KMS-11 (cell line): ENCODE results near the gene MSI1.

Source experiments
- H2AFZ ChIP-seq: fragments of 200-600 bp; sonication (generic); 2 replicates; pipeline ENCODE4 v1.6.1; 2016; ENCODE audit warnings: antibody characterized with exemption, mixed run types, low read depth
- H3K27ac ChIP-seq: fragments of 200-600 bp; sonication (generic); 2 replicates; pipeline ENCODE4 v1.6.1; 2016; ENCODE audit warnings: mild to moderate bottlenecking, mixed run types
- H3K27me3 ChIP-seq: fragments of 200-600 bp; sonication (generic); 2 replicates; pipeline ENCODE4 v1.6.1; 2017; ENCODE audit warnings: mild to moderate bottlenecking, low read depth, mixed run types, moderate library complexity; ENCODE audit not compliant: insufficient read depth
- H3K36me3 ChIP-seq: fragments of 200-600 bp; sonication (generic); 2 replicates; pipeline ENCODE4 v1.6.1; 2017; ENCODE audit warnings: mild to moderate bottlenecking, mixed run types; ENCODE audit not compliant: insufficient read depth
- H3K4me1 ChIP-seq: fragments of 200-600 bp; sonication (generic); 2 replicates; pipeline ENCODE4 v1.6.1; 2016; ENCODE audit warnings: mild to moderate bottlenecking, low read depth, mixed run types; ENCODE audit not compliant: poor library complexity, severe bottlenecking
- H3K4me2 ChIP-seq: fragments of 200-600 bp; sonication (generic); 2 replicates; pipeline ENCODE4 v1.7.0; 2016; ENCODE audit warnings: mild to moderate bottlenecking, mixed run types
- H3K4me3 ChIP-seq: fragments of 200-600 bp; sonication (generic); IDR thresholded peaks from 2 replicates; pipeline ENCODE4 v1.6.1; 2017; ENCODE audit warnings: low read depth, low read length, mixed read lengths; ENCODE audit not compliant: insufficient read depth
- H3K79me2 ChIP-seq: fragments of 200-600 bp; sonication (generic); 2 replicates; pipeline ENCODE4 v1.6.1; 2016; ENCODE audit warnings: low read depth, mixed run types; ENCODE audit not compliant: insufficient read depth
- H3K9ac ChIP-seq: fragments of 200-600 bp; sonication (generic); 2 replicates; pipeline ENCODE4 v1.6.1; 2016; ENCODE audit warnings: mild to moderate bottlenecking, mixed run types
- H4K20me1 ChIP-seq: fragments of 200-600 bp; sonication (generic); 2 replicates; pipeline ENCODE4 v1.6.1; 2016; ENCODE audit warnings: mild to moderate bottlenecking, mixed run types; ENCODE audit not compliant: insufficient read depth
- TF ChIP-seq, protein P1 (sequence below): fragments of 200-600 bp; sonication (generic); conservative IDR thresholded peaks from 2 replicates; pipeline ENCODE4 v1.6.1; 2017; ENCODE audit warnings: low read depth, mild to moderate bottlenecking, antibody characterized with exemption, low read length, moderate library complexity, mixed read lengths

The MSI1 gene

DNA sequence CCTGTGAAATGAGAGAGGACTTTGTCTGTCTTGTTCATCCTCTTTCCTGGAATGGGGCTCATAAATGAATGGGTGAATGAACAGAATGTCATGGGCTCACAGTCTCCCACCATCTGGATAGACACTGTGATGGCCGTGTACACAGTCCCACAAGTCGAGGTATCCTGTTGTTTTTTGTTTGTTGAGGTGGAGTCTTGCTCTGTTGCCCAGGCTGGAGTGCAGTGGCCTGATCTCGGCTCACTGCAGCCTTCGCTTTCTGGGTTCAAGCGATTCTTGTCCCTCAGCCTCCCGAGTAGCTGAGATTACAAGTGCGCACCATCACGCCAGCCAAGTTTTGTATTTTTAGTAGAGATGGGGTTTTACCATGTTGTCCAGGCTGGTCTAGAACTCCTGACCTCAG is 25.3 kb downstream of the MSI1 start:
- Histone ChIP-seq H3K36me3 (no peaks in the 10 kb centered on the region), H3K4me1 (no peaks in the 10 kb centered on the region), H3K79me2 (no peaks in the 10 kb centered on the region), H3K27me3 (no peaks in the 10 kb centered on the region), H4K20me1 (no peaks in the 10 kb centered on the region), H3K4me2 (no peak overlapping the region), H2AFZ (no peak overlapping the region), H3K27ac (no peak overlapping the region), H3K9ac (no peak overlapping the region), H3K4me3 (no peak overlapping the region)
- TF ChIP-seq, protein P1, sequence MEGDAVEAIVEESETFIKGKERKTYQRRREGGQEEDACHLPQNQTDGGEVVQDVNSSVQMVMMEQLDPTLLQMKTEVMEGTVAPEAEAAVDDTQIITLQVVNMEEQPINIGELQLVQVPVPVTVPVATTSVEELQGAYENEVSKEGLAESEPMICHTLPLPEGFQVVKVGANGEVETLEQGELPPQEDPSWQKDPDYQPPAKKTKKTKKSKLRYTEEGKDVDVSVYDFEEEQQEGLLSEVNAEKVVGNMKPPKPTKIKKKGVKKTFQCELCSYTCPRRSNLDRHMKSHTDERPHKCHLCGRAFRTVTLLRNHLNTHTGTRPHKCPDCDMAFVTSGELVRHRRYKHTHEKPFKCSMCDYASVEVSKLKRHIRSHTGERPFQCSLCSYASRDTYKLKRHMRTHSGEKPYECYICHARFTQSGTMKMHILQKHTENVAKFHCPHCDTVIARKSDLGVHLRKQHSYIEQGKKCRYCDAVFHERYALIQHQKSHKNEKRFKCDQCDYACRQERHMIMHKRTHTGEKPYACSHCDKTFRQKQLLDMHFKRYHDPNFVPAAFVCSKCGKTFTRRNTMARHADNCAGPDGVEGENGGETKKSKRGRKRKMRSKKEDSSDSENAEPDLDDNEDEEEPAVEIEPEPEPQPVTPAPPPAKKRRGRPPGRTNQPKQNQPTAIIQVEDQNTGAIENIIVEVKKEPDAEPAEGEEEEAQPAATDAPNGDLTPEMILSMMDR = no peak

DNA sequence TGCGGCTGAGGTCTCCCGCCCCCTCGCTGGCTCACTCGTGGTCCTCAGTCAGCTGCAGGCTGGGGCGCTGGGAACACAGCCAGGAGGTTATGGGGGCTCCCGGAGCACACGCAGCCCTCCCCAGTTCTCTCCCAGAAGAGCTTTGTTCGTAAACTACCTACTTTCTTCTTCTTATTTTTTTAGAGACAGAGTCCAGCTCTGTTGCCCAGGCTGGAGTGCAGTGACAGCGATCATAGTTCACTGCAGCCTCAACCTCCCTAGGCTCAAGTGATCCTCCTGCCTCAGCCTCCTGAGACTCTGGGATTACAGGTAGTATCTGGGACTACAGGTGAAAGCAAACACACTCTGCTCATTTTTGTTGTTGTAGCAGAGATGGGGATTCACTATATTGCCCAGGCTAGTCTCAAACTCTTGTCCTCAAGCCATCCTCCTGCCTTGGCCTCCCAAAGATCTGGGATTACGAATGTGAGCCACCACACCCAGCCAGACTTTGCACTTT is 25.9 kb downstream of the MSI1 start:
- no peak overlapping the region for H3K4me2 ChIP-seq
- TF ChIP-seq, protein P1 = no peak
- no peaks in the 10 kb centered on the region for H3K4me1 ChIP-seq
- no peaks in the 10 kb centered on the region for H4K20me1 ChIP-seq
- H3K79me2 ChIP-seq = no peaks in the 10 kb centered on the region
- no peak overlapping the region for H3K4me3 ChIP-seq
- no peak overlapping the region for H3K27ac ChIP-seq
- no peak overlapping the region for H2AFZ ChIP-seq
- no peak overlapping the region for H3K9ac ChIP-seq
- no peaks in the 10 kb centered on the region for H3K36me3 ChIP-seq
- no peaks in the 10 kb centered on the region for H3K27me3 ChIP-seq

DNA sequence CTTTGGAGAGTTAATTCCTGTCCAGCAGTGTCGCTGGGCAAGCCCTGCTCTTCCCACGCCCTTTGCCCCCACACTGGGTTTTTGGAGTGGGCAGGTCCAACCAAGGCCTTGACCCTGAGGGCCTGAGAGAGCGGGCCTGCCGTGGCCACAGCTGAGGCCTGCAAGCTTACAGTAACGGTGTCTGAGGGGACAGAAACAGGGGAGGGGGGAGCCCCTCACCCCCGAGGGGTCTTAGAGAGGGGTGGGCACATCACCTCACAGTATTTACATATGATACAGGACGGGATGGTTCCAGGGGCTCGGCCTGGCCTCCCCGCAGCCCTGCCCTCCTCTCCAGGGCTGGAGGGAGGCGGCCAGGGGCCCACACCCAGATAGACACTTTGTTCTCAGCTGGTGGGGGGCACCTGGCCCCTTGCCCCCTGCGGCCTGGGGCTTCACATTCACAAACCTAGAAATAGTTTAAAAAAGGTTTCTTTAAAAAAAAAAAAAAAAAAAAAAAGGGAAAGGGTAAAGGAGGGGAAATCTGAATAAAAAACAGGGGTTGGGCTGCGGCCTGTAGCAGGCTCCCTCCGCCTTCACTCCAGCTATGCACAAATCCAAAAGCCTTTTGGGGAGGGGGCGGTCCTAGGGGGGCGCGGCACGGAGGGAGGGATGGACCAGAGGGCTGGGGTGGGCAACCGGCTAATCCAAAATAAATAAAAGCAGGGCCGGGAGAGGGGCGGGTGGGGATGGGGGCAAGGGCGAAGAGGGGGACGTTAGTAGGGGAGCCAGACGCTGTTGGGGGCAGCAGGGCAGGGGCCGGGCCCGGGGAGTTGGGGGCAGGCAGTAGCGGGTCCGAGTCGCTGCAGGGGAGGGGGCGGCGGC is 26.6 kb downstream of the MSI1 start:
- no peaks in the 10 kb centered on the region for H3K27me3 ChIP-seq
- H3K36me3 ChIP-seq = no peaks in the 10 kb centered on the region
- H3K4me2 ChIP-seq = no peak overlapping the region
- H4K20me1 ChIP-seq = no peaks in the 10 kb centered on the region
- H2AFZ ChIP-seq = no peak overlapping the region
- H3K9ac ChIP-seq = no peak overlapping the region
- no peaks in the 10 kb centered on the region for H3K79me2 ChIP-seq
- no peak overlapping the region for H3K27ac ChIP-seq
- TF ChIP-seq, protein P1 = no peak
- H3K4me1 ChIP-seq = no peaks in the 10 kb centered on the region
- no peak overlapping the region for H3K4me3 ChIP-seq

DNA sequence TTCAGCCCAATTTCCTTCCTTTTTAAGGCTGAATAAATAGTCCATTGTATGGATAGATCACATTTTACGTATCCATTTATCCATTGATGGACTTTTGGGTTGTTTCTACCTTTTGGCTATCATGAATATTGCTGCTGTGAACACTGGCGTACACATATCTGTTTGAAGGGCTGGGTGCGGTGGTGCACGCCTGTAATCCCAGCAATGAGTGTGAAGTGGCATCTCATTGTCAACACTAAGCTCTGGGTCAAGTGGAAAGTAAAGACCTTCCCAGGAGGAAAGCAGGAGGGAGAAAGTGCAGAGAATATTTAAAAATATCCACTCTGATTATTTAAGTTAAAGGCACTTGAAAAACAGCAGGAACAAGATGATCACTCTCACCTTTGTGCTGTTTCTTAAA is 29.7 kb downstream of the MSI1 start:
- H3K36me3 ChIP-seq = no peaks in the 10 kb centered on the region
- no peak overlapping the region for H3K9ac ChIP-seq
- no peaks in the 10 kb centered on the region for H3K27me3 ChIP-seq
- TF ChIP-seq, protein P1 = no peak
- no peak overlapping the region for H3K4me3 ChIP-seq
- no peak overlapping the region for H2AFZ ChIP-seq
- H3K4me2 ChIP-seq = no peak overlapping the region
- no peak overlapping the region for H3K27ac ChIP-seq
- no peaks in the 10 kb centered on the region for H3K4me1 ChIP-seq
- H3K79me2 ChIP-seq = no peaks in the 10 kb centered on the region
- no peaks in the 10 kb centered on the region for H4K20me1 ChIP-seq
